Gastrocnemius medialis (tissue), 4 donors: ENCODE data around the gene CCSER1. TPM values are rescaled to one million over a fixed set of nuclear protein-coding genes. Genes with fewer than 3 reads are reported as not detected.

Source experiments
- ATAC-seq, 2 donors: fragments of 150-250 bp; one replicate each; pipeline ENCODE4 v1.9.1; 2016
- DNase-seq, 2 donors: peaks; one replicate each; pipeline ENCODE4 v3.0.0-alpha.2; 2019
- H3K27ac ChIP-seq, 4 donors: fragments of 200-600 bp; sonication (generic); 1 replicate in 1 of 4; 2 replicates in 3 of 4; pipeline ENCODE4 v1.5.1; 2016 to 2018; ENCODE audit warnings: mild to moderate bottlenecking in 2 of 4, moderate library complexity in 1 of 4
- H3K27me3 ChIP-seq, 3 donors: fragments of 200-600 bp; sonication (generic) in 2 of 3; 1 replicate in 1 of 3; 2 replicates in 2 of 3; pipeline versions ENCODE4 v1.5.1 to v1.6.0; 2016 to 2019; ENCODE audit warnings: mild to moderate bottlenecking in 1 of 3, moderate library complexity in 1 of 3
- H3K36me3 ChIP-seq, 2 donors: fragments of 200-600 bp; sonication (generic) in 1 of 2; one replicate each; pipeline ENCODE4 v1.5.1; 2017 to 2018
- H3K4me1 ChIP-seq, 2 donors: fragments of 200-600 bp; sonication (generic) in 1 of 2; one replicate each; pipeline ENCODE4 v1.5.1; 2016 to 2017; ENCODE audit warnings: mild to moderate bottlenecking in 2 of 2
- H3K4me3 ChIP-seq, 4 donors: fragments of 200-600 bp; sonication (generic) in 3 of 4; 1 replicate in 1 of 4; 2 replicates in 3 of 4; pipeline ENCODE4 v1.5.1; 2016 to 2019; ENCODE audit warnings: mild to moderate bottlenecking in 2 of 4
- H3K9me3 ChIP-seq, 3 donors: fragments of 200-600 bp; sonication (generic) in 2 of 3; 1 replicate in 1 of 3; 2 replicates in 2 of 3; pipeline ENCODE4 v1.5.1; 2016 to 2019
- POLR2A ChIP-seq, 2 donors: fragments of 450-650 bp; IDR thresholded peaks; one replicate each; pipeline ENCODE4 v1.6.1; 2017; ENCODE audit warnings: antibody characterized with exemption in 2 of 2, mild to moderate bottlenecking in 2 of 2, moderate library complexity in 2 of 2
- in situ Hi-C, 4 donors: fragments of 200-750 bp; cut with MboI; loops; one replicate each; pipeline versions ENCODE4 v1.15.0 to v1.8.0; 2017; ENCODE audit warnings: low sequenced_read_pairs in 4 of 4
- intact Hi-C: fragments of 100-400 bp; cut with DNase I; formaldehyde crosslinking; loops from one replicate; pipeline ENCODE4 v1.15.1; 2023; ENCODE audit warnings: low total_unique reads
- total RNA-seq, 4 donors: library from RNA; depleted of rRNA; stranded (reverse); fragments of >200 nt; gene quantifications; one replicate each; pipeline versions ENCODE4 v1.1.0 to v1.2.3, GENCODE V29; 2016
- TF ChIP-seq, protein P1 (sequence below), 5 experiments: fragments of 450-650 bp in 3 of 5; fragments of 200-600 bp in 2 of 5; sonication (generic) in 2 of 5; IDR thresholded peaks in 4 of 5; conservative IDR thresholded peaks in 1 of 5; 1 replicate in 4 of 5; 2 replicates in 1 of 5; pipeline ENCODE4 v1.5.1; 2016 to 2019; ENCODE audit warnings: antibody characterized with exemption in 5 of 5, mild to moderate bottlenecking in 3 of 5, moderate library complexity in 3 of 5

Gene CCSER1
- total RNA-seq, 4 donors from 2014 or later: 0.39 to 0.83 (median 0.63) TPM

DNA sequence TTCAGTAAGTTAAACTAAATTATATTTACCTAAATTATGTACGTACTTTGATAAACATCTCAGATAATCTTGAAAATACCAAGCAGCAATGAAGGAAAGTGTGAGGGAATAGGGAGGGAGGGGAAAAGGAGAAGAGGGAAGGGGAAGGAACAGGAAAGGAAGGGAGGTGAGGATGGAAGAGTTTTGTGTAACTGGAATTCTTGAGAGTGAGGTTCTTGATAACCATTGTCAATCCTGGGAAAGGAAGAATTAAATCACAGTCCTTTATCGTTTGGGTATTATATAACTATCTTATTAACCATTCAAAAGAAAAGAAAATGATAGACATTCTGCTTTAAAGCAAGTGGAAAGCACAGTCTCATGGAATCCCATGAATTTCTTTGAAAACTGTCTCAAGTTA, 795.0 kb downstream of the CCSER1 start:
- no peak for DNase-seq
- intact Hi-C loops: no loop called here
- Histone ChIP-seq H3K27ac (no peak overlapping the region), H3K36me3 (no peaks in the 10 kb centered on the region), H3K27me3 (no peaks in the 10 kb centered on the region), H3K4me1 (no peaks in the 10 kb centered on the region), H3K9me3 (no peaks in the 10 kb centered on the region), H3K4me3 (no peak overlapping the region)
- TF ChIP-seq, protein P1, sequence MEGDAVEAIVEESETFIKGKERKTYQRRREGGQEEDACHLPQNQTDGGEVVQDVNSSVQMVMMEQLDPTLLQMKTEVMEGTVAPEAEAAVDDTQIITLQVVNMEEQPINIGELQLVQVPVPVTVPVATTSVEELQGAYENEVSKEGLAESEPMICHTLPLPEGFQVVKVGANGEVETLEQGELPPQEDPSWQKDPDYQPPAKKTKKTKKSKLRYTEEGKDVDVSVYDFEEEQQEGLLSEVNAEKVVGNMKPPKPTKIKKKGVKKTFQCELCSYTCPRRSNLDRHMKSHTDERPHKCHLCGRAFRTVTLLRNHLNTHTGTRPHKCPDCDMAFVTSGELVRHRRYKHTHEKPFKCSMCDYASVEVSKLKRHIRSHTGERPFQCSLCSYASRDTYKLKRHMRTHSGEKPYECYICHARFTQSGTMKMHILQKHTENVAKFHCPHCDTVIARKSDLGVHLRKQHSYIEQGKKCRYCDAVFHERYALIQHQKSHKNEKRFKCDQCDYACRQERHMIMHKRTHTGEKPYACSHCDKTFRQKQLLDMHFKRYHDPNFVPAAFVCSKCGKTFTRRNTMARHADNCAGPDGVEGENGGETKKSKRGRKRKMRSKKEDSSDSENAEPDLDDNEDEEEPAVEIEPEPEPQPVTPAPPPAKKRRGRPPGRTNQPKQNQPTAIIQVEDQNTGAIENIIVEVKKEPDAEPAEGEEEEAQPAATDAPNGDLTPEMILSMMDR (IDR thresholded peaks at IDR 0.05 in 4 of 5, conservative IDR thresholded peaks at IDR 0.05 in 1 of 5): no peak
- no peak for TF ChIP-seq POLR2A (IDR thresholded peaks at IDR 0.05)
- in situ Hi-C loops: no loop called here
- ATAC-seq: no peak

DNA sequence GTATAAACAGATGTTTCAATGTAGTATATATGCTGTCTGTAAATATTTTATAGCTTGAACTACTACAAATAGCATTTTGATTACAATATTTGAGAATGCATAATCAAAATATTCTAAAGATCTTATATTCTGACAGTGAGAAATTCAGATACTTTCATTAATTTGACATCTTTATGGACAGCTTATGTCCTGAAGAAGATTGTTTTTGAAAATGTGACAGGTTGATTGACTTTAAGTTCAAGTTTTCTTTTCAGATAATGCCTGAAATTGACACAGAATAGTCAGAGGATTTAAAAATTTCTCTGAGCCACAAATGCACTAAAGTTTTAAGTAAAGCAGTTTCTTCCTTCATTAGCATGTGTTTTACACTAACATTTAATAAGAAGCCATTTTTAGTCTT, 799.8 kb downstream of the CCSER1 start:
- H3K27ac ChIP-seq: no peak overlapping the region
- no peaks in the 10 kb centered on the region for H3K27me3 ChIP-seq
- intact Hi-C loops (no loop called here), in situ Hi-C loops (no loop called here)
- DNase-seq (no peak), ATAC-seq (no peak)
- TF ChIP-seq POLR2A (IDR thresholded peaks at IDR 0.05): no peak
- TF ChIP-seq, protein P1 (IDR thresholded peaks at IDR 0.05 in 4 of 5, conservative IDR thresholded peaks at IDR 0.05 in 1 of 5): no peak
- H3K4me3 ChIP-seq: no peak overlapping the region
- no peaks in the 10 kb centered on the region for H3K9me3 ChIP-seq
- no peaks in the 10 kb centered on the region for H3K4me1 ChIP-seq
- H3K36me3 ChIP-seq: no peaks in the 10 kb centered on the region

DNA sequence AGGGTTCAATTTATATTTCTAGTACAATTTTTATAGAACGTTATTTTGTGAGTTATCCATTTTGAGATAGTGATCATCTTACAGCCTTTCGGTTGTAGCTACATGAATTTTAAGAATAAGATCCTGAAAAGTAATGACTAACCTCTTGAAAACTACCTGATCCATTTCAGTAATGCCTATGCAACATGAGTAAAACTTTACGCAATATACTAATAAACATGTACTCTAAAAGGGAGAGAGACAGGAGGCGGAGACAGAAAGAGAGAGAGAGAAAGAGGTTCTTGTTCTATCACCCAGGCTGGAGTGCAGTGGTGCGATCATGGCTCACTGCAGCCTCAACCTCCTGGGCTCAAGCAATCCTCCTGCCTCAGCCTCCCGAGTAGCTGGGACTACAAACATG, 816.1 kb downstream of the CCSER1 start:
- no peaks in the 10 kb centered on the region for H3K36me3 ChIP-seq

DNA sequence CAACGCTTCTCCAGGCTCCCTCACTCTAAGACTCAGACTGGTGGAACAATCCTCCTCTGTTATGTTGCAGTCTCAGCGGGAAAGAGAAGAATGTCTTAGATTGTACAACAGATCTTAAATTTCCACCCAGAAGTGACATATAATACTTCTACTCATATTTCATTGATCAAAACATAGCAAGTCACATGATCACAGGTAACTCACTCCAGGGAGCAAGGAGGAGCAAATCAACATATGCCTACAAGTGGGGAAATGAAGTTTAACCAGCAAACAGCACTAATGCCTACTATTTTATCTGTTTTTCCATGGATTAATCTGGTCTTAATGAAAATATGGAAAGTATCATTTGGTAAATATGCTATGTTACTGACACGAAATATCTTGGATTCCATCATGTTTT, 819.8 kb downstream of the CCSER1 start:
- H3K4me1 ChIP-seq: no peaks in the 10 kb centered on the region
- no peak for ATAC-seq
- H3K27ac ChIP-seq: no peak overlapping the region
- H3K36me3 ChIP-seq: no peaks in the 10 kb centered on the region
- no peak for DNase-seq
- in situ Hi-C loops (no loop called here), intact Hi-C loops (no loop called here)
- no peak overlapping the region for H3K4me3 ChIP-seq
- TF ChIP-seq, protein P1 (IDR thresholded peaks at IDR 0.05 in 4 of 5, conservative IDR thresholded peaks at IDR 0.05 in 1 of 5): no peak
- TF ChIP-seq POLR2A (IDR thresholded peaks at IDR 0.05): no peak
- no peaks in the 10 kb centered on the region for H3K27me3 ChIP-seq
- H3K9me3 ChIP-seq: no peaks in the 10 kb centered on the region

More for the DNA sequence above, 816.1 kb downstream of the CCSER1 start:
- intact Hi-C loops: no loop called here
- in situ Hi-C loops: no loop called here
- no peak overlapping the region for H3K27ac ChIP-seq
- no peaks in the 10 kb centered on the region for H3K9me3 ChIP-seq
- no peak for ATAC-seq
- TF ChIP-seq, protein P1 (IDR thresholded peaks at IDR 0.05 in 4 of 5, conservative IDR thresholded peaks at IDR 0.05 in 1 of 5): no peak
- no peak for TF ChIP-seq POLR2A (IDR thresholded peaks at IDR 0.05)
- H3K4me1 ChIP-seq: no peaks in the 10 kb centered on the region
- no peak for DNase-seq
- H3K4me3 ChIP-seq: no peak overlapping the region
- no peaks in the 10 kb centered on the region for H3K27me3 ChIP-seq

DNA sequence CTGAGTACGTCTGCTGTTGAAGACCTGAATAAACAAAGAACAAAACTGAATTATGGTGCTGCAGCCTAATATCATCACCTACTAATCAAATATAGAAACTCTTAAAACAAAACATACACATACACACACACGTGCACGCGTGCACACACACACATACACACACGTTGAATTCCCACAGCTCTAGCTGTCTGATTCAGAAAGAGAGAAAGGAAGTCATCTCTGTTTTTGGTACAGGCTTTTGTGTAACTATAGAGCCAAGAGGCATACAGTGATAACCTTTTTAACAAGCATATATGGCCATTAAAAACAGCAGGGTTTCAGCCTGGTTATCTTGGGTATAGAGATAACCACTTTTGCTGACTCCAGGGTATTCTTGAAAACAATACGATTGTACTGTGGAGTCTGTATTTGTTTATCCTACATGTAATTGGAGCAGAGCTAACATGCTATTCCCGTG, 823.2 kb downstream of the CCSER1 start:
- Histone ChIP-seq H3K9me3 (no peaks in the 10 kb centered on the region), H3K36me3 (no peaks in the 10 kb centered on the region), H3K27me3 (no peaks in the 10 kb centered on the region), H3K4me3 (no peak overlapping the region), H3K27ac (no peak overlapping the region), H3K4me1 (no peaks in the 10 kb centered on the region)
- DNase-seq (no peak), ATAC-seq (no peak)
- in situ Hi-C loops (no loop called here), intact Hi-C loops (no loop called here)
- no peak for TF ChIP-seq POLR2A (IDR thresholded peaks at IDR 0.05)
- TF ChIP-seq, protein P1 (IDR thresholded peaks at IDR 0.05 in 4 of 5, conservative IDR thresholded peaks at IDR 0.05 in 1 of 5): no peak
